ENCODE results near the gene GSK3A.
A peak's percentile ranks its signal among the peaks of the same experiment; 100 is the strongest.

The GSK3A gene

DNA sequence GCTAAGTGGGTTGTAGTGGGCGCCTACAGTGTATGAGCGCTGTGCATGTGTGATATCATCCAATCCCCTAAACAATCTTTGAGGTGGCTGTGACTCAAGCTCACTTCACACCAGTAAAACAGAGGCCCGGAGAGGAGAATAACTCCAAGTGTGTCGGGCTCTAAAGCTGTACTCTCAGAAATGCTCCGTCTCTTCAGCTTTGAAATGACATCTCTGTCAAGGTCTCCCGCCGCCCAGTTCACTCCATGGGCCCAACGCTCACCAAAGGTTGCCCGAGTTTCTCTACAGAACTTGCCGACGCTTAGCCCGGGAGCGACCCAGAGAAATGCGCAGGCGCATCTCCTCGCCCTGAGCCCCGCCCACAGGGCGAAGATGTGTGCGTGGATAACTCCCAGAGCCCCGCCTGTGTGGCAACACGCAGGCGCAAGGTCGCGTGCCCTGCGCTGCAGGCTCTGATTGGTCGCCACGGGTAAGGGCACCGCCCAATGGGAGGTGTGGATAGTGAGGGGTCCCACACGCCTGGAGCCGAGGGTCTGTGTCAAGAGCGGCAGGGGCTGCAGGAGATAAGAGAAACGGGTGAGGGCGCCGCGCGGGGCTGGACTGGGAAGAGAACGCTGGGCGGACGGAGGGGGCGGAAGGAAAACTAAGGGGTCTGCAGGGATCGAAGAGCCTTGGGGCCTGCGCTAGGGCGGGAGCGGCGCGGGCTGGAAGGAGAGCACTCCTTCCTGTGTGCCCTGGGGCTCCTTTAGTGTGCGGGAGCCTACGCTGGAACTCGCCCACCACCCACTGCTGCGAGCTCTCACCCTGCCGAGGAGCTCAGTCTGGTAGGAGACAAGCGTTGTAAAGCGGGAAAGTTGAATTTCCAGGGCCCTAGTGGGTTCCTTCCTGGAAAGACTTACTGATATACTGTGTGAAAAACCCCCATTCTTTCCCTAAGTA lies 22.3 kb downstream of the GSK3A start, which contains the start of gene ZNF526:
TSS of gene ZNF526 (plus strand) at position 501 of the 939 bp plus-strand sequence. CDS start 4,092 bp downstream, outside the sequence.
- peak; percentile 98 for DNase-seq

DNA sequence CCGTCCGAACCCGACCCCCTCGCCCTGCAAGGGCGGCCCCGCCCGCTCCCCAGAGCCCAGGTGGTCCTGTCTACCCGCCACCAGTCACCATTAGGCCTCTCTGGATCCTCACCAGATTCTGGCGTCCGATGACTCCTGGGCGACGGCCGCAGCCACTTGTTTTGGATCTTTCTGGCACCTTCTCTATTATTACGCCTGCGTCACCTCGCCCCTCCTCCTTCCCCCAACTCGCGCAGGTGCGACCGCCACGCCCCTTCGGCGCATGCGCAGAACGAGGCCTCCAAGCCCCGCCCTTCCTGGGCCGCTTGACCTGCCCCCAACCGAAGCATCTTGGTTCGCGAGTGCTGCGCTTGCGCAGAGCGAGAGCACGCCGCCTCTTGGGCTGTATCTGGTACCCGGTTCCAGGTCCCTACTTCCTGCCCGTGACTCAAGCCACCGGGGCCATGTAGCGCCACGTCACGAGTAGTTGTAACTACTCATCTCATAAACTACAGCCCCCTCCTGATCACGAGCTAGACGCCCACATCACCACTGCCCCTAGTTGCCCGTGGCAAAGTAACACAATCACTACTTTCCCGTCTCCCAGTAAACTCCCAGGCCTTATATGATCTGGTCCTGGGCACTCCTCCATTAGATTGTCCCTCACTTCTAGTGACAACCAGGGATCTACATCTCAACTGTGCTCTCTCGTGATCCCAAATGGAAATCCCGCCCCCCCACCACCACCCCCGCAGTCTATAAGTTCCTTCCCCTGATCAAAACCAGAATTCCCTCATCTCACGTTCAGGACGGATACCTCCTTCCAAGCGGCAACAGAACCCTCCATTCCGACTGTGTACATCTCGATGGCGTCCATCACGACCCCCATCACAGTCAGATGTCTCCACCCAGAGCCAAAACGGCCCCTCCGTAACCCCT lies 24.6 kb downstream of the GSK3A start, which contains the start of gene DEDD2:
TSS of gene DEDD2 (minus strand) at position 158 of the 918 bp plus-strand sequence. CDS start 670 bp downstream, outside the sequence.
- peak; percentile 100 for DNase-seq

DNA sequence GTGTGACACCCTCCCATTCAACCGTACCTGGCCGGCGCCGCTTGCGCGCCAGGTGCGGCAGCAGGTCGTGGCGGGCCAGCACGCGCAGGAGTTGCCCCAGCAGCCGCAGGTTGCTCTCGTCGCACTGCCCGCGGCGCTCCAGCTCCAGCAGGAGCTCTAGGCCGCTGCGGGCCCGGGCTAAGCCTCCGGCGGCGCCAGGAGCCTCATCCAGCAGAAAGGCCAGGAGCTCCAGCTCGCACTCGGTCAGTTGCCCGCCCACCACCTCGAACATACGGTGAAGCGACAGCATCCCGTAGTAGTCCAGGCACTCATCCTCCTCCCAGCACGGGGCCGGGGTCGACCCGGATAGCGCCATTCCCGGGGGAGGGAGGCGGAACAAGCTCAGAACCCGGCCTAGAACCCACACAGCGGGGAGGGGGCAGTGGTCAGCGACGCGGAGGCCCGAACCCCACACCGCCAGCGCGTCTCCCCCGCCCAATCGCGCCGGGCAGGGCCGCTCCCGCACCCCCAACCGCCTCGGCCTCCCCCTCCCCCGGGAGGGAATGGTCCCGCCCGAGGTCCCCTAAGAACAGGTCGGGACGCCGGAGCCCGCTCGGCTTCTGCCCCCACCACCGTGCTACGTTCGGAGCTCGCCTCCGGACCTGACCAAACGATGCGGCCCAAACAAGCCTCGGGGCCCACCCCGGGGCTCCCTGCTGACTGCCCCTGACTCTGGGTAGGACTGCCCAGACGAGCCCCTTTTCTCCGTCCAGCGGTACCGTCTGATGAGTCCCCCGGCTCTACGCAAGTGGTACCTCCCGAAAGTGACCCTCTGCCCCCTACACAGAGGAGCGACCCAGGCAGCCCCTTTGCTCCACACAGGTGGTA lies 25.5 kb downstream of the GSK3A start:
- DNase-seq: no peak

DNA sequence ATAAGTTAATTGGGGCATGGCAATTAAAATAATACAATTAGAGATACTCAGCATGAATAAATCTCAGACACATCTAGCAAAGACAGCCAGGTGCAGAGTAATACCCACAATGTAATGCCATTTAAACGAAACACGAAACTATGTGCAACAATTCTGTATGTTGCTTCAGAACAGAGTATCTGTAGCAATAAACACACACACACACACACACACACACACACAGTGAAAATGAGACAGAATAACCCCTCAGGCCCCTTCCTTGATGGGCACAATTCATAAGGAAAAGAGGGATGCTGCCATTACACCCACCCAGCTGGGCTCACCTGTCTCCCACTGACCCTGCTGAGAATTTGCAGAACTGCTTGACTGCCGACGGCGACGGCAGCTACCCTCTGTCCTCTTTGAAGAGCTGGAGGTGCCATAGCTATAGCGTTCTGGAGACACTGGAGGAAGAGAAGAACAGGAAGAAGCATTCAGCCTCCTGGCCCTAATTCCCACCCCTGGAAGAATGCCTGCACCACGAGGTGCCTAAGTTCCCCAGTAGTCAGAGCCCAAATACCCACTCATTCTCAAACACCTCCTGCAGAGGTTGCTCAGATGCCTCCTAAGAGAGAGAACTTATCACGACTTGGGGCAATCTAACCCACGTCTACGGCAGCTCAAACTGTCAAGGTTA lies 27.5 kb downstream of the GSK3A start:
- no peak for DNase-seq

GRCh38 chr19:42212886-42213285 lies 29.5 kb downstream of the GSK3A start:
- DNase-seq: no peak

DNA sequence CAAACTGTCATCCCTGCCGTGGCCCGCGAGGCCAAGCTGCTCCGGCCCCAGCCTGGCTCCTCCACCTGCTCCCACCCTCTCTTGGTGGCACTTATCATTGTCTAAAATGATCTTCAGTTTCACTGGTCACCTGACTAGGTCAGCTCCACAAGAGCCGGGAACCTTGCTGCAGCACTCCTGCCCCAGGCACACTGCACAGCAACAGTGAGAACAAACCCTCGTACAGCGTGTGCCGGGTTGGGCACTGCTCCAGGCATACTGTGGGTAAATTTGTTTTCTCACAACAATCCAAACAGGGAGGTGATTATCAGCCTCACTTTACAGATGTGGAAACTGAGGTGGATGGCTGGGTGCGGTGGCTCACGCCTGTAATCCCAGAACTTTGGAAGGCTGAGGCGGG lies 33.8 kb downstream of the GSK3A start:
- DNase-seq: no peak

DNA sequence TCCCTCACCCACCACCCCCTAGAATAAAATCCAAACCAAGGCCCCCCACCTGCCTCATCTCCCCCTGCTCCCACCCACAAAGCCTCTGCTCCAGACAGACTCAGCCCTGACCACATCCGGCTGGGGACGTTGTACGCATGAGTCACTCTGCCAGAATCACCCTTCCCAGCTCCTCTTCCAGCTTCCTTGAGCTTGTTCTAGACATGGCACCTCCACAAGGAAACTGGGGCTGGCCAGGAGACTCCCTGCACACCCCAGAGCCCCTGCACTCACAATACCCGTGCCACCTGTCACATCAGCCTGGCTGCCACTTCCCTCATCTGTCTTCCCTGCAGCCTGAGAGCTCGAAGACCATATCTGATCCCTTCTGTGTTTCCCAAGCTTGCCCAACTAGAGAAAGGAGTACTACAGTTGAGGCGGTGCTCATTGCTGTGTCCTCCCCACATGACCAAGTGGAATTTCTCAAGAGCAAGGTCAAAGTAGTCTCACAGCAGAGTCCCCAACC lies 34.6 kb downstream of the GSK3A start:
- peak; percentile 46 for DNase-seq

GRCh38 chr19:42206871-42207755 lies 35.3 kb downstream of the GSK3A start:
- no peak for DNase-seq

- no peak for DNase-seq
Observed at GRCh38 chr19:42204664-42205063, 37.7 kb downstream of the GSK3A start.

- DNase-seq: no peak
Observed at GRCh38 chr19:42203700-42204099, 38.7 kb downstream of the GSK3A start.

GRCh38 chr19:42202290-42202880 lies 40.0 kb downstream of the GSK3A start:
- no peak for DNase-seq

DNA sequence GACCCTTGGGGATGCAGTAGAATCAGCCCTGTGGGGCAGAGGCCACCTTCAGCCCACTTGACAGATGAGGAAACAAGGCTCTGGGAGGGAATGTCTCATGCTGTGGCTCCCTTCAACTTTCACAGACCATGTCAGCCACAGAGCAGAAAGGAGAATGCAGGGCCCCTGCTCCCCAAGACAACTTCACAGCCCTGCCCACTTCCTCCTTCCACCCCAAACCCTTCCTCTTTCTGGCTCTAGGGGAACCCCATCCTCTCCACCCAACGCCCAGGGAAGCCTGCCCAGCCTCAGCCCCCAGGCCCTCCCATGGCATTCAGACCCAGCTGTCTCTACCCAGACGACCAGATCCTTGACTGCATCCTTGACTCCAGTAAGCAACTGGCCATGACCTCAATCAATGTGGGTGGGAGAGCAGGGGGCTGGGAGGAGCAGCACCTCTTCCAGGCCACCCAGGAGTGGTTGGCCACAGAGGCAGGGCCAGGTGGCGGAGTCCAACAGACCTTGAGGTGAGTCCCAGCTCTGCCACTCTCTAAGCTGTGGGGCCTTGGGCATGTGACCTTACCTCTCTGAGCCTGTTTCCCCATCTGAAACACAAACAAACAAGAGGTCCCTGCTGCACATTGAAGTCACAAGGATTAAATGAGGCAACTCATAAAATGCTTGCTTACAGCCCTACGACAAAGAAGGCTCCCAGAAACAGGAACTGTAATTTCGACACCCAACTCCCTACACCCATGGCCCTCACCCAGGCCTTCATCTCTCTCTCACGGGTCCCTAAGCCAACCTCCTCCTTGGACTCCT lies 40.7 kb downstream of the GSK3A start:
- DNase-seq: peak; percentile 86

GRCh38 chr19:42200116-42200715 lies 42.2 kb downstream of the GSK3A start:
- no peak for DNase-seq

GRCh38 chr19:42199440-42200115 lies 42.8 kb downstream of the GSK3A start:
- DNase-seq: peak; percentile 82

DNA sequence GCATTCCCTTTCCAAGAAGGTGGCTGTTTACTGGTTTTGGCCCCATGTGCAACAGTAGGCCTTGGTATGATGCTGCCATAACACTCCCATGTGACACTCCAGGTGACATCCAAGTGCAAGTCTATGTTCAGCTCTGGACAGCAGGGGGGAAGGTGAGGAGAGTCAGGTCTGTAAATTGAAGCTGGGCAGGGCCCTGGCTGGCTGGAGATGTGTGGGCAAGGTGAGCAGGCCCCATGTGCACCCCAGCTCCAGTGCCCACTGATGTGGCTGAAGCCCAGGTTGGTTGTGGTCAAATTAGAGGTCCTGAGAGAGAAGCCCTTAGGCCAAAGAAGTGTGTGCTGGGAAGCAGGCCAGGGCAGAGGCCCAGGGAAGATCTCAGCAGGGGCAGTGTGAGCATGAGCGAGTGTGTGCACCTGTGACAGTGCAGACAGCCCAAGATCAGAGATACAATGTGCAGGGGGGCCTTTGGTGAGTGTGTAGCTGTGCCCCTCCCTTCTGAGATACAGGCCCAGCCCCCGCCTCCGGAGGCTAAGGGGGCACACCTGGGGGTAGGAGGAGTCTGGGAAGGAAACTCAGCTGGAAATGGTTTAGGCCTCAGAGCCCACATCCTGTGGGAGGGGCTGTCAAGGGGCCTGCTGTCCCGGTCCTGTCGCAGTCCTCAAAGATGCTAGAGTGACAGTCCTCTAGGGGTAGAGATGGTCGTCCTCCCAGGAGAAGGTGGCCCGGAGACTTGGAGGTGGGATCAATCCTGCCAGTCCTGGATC lies 43.5 kb downstream of the GSK3A start:
- DNase-seq: peak; percentile 81

DNA sequence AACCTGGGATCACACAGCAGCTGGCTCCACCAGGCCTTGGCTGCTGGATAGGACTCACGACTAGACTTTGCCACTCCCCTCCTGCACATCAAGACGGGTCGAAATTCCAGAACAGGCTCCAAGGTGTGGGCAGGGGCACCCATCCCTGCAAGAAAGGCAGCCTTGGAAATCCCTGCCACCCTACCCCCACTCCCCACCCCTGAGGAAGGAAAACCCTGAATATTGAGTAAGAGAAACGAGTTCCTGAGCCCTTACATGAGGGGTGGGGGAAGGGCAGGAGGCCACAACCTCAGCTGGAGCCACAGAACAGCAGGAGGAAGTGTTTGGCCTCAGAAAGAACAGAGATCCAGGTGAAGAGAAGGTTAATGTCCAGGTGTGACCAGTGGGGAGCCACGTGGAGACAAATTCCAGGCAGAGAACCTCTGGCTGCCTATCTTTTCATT lies 45.0 kb downstream of the GSK3A start:
- peak; percentile 42 for DNase-seq

Data from CD4-positive, alpha-beta T cell treated with Interleukin-15 for 1 hour (primary cell).